CD4-positive, alpha-beta T cell (primary cell): Measurements from ENCODE around the gene LCE7A. TPM values are rescaled to one million over a fixed set of nuclear protein-coding genes. Genes with fewer than 3 reads are reported as not detected.

Experiments
- ATAC-seq: fragments of 200-7000 bp; cut with Tn5 transposase; one replicate; pipeline ENCODE4 v1.10.0; 2022; ENCODE audit warnings: mild to moderate bottlenecking; ENCODE audit not compliant: poor library complexity
- CTCF ChIA-PET: fragments of 350-600 bp; sonication (Branson Sonifier 250); formaldehyde crosslinking; loops from one replicate; lab custom pipeline; 2021; ENCODE audit warnings: antibody characterized with exemption, inconsistent platforms; lab: Charles Lee
- POLR2A ChIA-PET: fragments of 350-600 bp; sonication (Branson Sonifier 250); formaldehyde crosslinking; loops from one replicate; lab custom pipeline; 2021; ENCODE audit warnings: antibody characterized with exemption, inconsistent platforms; lab: Charles Lee
- DNase-seq, 14 experiments: peaks; one replicate each; pipeline ENCODE4 v3.0.0-alpha.2; 2013 to 2020; ENCODE audit warnings: mixed read lengths in 2 of 14
- H3K27ac ChIP-seq, 2 donors: one replicate each; pipeline versions ENCODE4 v1.5.1 to v1.7.0; 2013; ENCODE audit warnings: low read length in 2 of 2, low read depth in 1 of 2, mild to moderate bottlenecking in 1 of 2
- H3K27me3 ChIP-seq, 2 experiments: 1 replicate in 1 of 2; 2 replicates in 1 of 2; pipeline versions ENCODE4 v1.6.1 to v1.7.0; 2013; ENCODE audit warnings: low read length in 2 of 2, control low read depth in 1 of 2, mild to moderate bottlenecking in 1 of 2, moderate library complexity in 1 of 2; ENCODE audit not compliant: insufficient read depth in 2 of 2, control insufficient read depth in 1 of 2
- H3K36me3 ChIP-seq: one replicate; pipeline ENCODE4 v1.6.1; 2013; ENCODE audit warnings: low read length, control low read depth; ENCODE audit not compliant: insufficient read depth
- H3K4me1 ChIP-seq: one replicate; pipeline ENCODE4 v1.6.1; 2013; ENCODE audit warnings: low read length, control low read depth; ENCODE audit not compliant: insufficient read depth
- H3K4me3 ChIP-seq: one replicate; pipeline ENCODE4 v1.5.1; 2013; ENCODE audit warnings: mild to moderate bottlenecking, low read length, moderate library complexity
- H3K9me3 ChIP-seq, 2 experiments: 1 replicate in 1 of 2; 2 replicates in 1 of 2; pipeline versions ENCODE4 v1.6.1 to v1.7.0; 2013; ENCODE audit warnings: low read length in 2 of 2, mild to moderate bottlenecking in 2 of 2, control low read depth in 1 of 2, moderate library complexity in 1 of 2; ENCODE audit not compliant: control insufficient read depth in 1 of 2, insufficient read depth in 1 of 2
- H3K27ac Mint-ChIP-seq: one replicate; pipeline ENCODE4 v1.8.0; 2020; ENCODE audit warnings: mixed read lengths
- H3K27me3 Mint-ChIP-seq: one replicate; pipeline ENCODE4 v1.8.0; 2021; ENCODE audit warnings: mixed read lengths
- H3K36me3 Mint-ChIP-seq: one replicate; pipeline ENCODE4 v1.8.0; 2021; ENCODE audit warnings: low read depth, mixed read lengths
- H3K4me1 Mint-ChIP-seq: one replicate; pipeline ENCODE4 v1.8.0; 2021; ENCODE audit warnings: low read depth, mixed read lengths
- H3K4me3 Mint-ChIP-seq: one replicate; pipeline ENCODE4 v1.8.0; 2020; ENCODE audit warnings: mild to moderate bottlenecking, mixed read lengths
- H3K9me3 Mint-ChIP-seq: one replicate; pipeline ENCODE4 v1.8.0; 2020; ENCODE audit warnings: mixed read lengths
- intact Hi-C, 2 experiments: fragments of 100-400 bp; cut with DNase I in 1 of 2; cut with micrococcal nuclease in 1 of 2; formaldehyde crosslinking; loops; one replicate each; pipeline versions ENCODE4 v1.15.1 to v1.9.0; 2023 to 2025; cut with DNase I, micrococcal nuclease
- total RNA-seq, 174 experiments: library from RNA in 2 of 174; stranded (reverse) in 2 of 174; gene quantifications; one replicate each; pipeline ENCODE4 v1.2.3 and lab custom pipeline; 2021 to 2026
- TF ChIP-seq, protein P1 (sequence below): fragments of 200-600 bp; IDR thresholded peaks from one replicate; pipeline ENCODE4 v1.8.0; 2022; ENCODE audit warnings: antibody characterized with exemption, mild to moderate bottlenecking

The LCE7A gene
- total RNA-seq, 2 experiments from 2014 or later: not detected

DNA sequence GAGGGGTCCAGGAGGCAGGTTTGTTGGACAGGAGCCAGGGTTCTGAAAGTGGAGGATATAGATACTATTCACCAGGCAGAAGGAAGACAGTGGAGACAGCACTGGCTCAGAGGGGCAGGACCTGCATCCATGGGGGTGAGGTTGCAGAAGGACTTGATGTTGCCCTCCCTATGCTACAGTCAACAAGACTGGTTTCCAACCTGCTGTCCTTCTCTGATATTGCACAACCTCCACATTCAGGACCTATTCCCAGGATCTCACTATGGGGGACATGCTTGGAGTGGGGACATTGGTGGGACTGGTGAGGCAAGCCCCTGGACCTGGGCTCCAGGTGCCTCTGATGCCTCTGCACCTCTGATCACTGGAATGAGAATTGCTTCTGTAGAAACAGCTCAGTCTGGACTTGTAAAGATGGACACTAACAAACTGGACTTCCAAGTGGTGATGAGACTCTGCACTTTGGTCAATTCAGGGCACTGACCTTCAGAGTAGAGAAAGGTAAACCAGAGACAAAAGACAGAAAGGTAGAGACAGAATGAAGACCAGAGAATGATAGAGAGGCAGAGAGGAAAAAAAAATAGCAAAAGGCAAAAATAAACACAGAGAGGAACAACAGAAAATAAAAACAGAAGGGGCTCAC, 19.9 kb downstream of the LCE7A start:
- Mint-ChIP-seq H3K27me3 (peaks cover 4% of the 10 kb centered on the region), H3K27ac (no peak overlapping the region), H3K4me3 (no peak overlapping the region), H3K36me3 (no peaks in the 10 kb centered on the region), H3K9me3 (no peaks in the 10 kb centered on the region), H3K4me1 (no peaks in the 10 kb centered on the region)
- ChIA-PET POLR2A (no interaction called here), CTCF (no interaction called here)
- no peak for ATAC-seq
- no peak for DNase-seq
- no peaks in the 10 kb centered on the region for H3K36me3 ChIP-seq
- H3K4me3 ChIP-seq: no peak overlapping the region
- H3K4me1 ChIP-seq: no peaks in the 10 kb centered on the region
- intact Hi-C loops: no loop called here
- no peak overlapping the region for H3K27ac ChIP-seq
- TF ChIP-seq, protein P1, sequence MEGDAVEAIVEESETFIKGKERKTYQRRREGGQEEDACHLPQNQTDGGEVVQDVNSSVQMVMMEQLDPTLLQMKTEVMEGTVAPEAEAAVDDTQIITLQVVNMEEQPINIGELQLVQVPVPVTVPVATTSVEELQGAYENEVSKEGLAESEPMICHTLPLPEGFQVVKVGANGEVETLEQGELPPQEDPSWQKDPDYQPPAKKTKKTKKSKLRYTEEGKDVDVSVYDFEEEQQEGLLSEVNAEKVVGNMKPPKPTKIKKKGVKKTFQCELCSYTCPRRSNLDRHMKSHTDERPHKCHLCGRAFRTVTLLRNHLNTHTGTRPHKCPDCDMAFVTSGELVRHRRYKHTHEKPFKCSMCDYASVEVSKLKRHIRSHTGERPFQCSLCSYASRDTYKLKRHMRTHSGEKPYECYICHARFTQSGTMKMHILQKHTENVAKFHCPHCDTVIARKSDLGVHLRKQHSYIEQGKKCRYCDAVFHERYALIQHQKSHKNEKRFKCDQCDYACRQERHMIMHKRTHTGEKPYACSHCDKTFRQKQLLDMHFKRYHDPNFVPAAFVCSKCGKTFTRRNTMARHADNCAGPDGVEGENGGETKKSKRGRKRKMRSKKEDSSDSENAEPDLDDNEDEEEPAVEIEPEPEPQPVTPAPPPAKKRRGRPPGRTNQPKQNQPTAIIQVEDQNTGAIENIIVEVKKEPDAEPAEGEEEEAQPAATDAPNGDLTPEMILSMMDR: no peak
- no peaks in the 10 kb centered on the region for H3K9me3 ChIP-seq
- H3K27me3 ChIP-seq: no peaks in the 10 kb centered on the region

GRCh38 chr1:152880316-152880715, 20.5 kb downstream of the LCE7A start:
- no peak overlapping the region for H3K27ac Mint-ChIP-seq
- CTCF ChIA-PET: no interaction called here
- no peaks in the 10 kb centered on the region for H3K36me3 Mint-ChIP-seq

DNA sequence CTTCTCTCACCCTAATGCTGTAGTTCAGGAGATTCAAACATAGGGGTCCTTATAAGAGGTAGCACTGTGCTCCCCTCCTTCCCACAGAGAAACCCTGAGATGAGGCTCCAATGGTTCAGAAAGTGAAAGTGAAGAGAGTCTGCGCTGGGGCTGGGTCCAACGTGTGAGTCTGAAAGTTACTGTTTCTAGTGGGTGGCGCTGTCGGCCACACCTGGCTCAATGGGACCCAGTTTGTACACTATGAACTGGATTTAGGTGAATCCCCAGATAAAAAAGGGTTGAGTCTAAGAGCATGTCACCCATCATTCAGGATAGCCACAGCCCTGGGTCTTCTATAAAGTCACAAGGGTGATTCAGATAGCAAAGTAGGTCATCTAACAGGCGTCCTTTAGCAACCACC, 21.1 kb downstream of the LCE7A start:
- POLR2A ChIA-PET: no interaction called here
- CTCF ChIA-PET: no interaction called here
- no peak for ATAC-seq

More at GRCh38 chr1:152880316-152880715, 20.5 kb downstream of the LCE7A start:
- H3K9me3 Mint-ChIP-seq: no peaks in the 10 kb centered on the region
- no peaks in the 10 kb centered on the region for H3K4me1 ChIP-seq
- no peaks in the 10 kb centered on the region for H3K27me3 ChIP-seq
- TF ChIP-seq, protein P1: no peak
- POLR2A ChIA-PET: no interaction called here
- H3K4me3 ChIP-seq: no peak overlapping the region
- H3K27me3 Mint-ChIP-seq: peaks cover 4% of the 10 kb centered on the region
- intact Hi-C loops: no loop called here
- no peak overlapping the region for H3K27ac ChIP-seq
- H3K4me1 Mint-ChIP-seq: no peaks in the 10 kb centered on the region
- no peaks in the 10 kb centered on the region for H3K36me3 ChIP-seq
- DNase-seq (no peak), ATAC-seq (no peak)
- H3K4me3 Mint-ChIP-seq: no peak overlapping the region
- H3K9me3 ChIP-seq: no peaks in the 10 kb centered on the region

More for the DNA sequence above, 21.1 kb downstream of the LCE7A start:
- Histone ChIP-seq H3K36me3 (no peaks in the 10 kb centered on the region), H3K4me1 (no peaks in the 10 kb centered on the region), H3K27ac (no peak overlapping the region), H3K9me3 (no peaks in the 10 kb centered on the region), H3K27me3 (no peaks in the 10 kb centered on the region), H3K4me3 (no peak overlapping the region)
- H3K4me3 Mint-ChIP-seq: no peak overlapping the region
- H3K27ac Mint-ChIP-seq: no peak overlapping the region
- no peak for DNase-seq
- no peaks in the 10 kb centered on the region for H3K4me1 Mint-ChIP-seq
- no peaks in the 10 kb centered on the region for H3K36me3 Mint-ChIP-seq
- intact Hi-C loops: no loop called here
- TF ChIP-seq, protein P1: no peak
- no peaks in the 10 kb centered on the region for H3K9me3 Mint-ChIP-seq
- peaks cover 2% of the 10 kb centered on the region for H3K27me3 Mint-ChIP-seq
